ENCODE data around the gene ELMO2. TPM values are rescaled to one million over a fixed set of nuclear protein-coding genes. Genes with fewer than 3 reads are reported as not detected.

ELMO2 gene
- total RNA-seq, 2 donors from 2014 or later, result 92.3 to 100 TPM

DNA sequence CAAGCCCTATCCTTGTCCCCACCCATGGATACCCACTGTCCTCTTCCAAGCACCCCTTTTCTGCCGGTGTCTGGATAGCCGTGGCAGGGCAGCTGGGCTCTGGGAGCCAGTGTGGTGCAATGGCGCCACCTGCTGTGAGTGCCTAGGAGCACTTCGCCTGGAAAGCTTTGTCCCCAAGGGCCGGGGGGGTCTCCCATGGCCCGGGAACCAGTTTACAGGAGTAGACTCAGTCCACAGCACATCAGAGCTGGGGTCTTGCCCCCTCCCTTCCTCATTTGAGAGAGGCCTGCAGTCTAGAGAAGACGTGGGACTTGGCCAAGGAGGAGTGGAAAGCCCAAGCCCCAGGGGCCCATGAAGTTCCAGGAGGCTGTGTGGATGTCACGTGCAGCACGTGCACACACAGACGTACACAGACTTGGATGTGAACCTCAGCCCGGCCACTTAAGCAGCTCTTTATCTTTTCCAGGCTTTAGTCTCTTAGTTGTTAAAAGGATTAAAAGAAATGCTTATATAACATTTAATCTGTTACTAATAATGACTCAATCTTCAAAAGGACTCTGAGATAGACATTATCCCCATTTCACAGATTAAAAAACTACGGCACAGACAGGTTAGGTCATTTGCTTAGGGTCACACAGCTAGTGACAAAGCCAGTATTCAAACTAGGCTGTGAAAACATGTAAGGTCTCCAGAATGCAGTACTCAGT is 57.2 kb downstream of the ELMO2 start:
- Mint-ChIP-seq H3K27ac (no peak overlapping the region), H3K4me3 (no peak overlapping the region), H3K36me3 (no peaks in the 10 kb centered on the region), H3K27me3 (no peaks in the 10 kb centered on the region), H3K9me3 (no peaks in the 10 kb centered on the region), H3K4me1 (ENCODE audit: low read depth in 2 of 2) (peaks cover 18 to 20% of the 10 kb centered on the region in 2 donors)
- peak in 1 of 2 donors; percentile 50 for ATAC-seq
- DNase-seq (ENCODE audit: low spot score), result no peak

DNA sequence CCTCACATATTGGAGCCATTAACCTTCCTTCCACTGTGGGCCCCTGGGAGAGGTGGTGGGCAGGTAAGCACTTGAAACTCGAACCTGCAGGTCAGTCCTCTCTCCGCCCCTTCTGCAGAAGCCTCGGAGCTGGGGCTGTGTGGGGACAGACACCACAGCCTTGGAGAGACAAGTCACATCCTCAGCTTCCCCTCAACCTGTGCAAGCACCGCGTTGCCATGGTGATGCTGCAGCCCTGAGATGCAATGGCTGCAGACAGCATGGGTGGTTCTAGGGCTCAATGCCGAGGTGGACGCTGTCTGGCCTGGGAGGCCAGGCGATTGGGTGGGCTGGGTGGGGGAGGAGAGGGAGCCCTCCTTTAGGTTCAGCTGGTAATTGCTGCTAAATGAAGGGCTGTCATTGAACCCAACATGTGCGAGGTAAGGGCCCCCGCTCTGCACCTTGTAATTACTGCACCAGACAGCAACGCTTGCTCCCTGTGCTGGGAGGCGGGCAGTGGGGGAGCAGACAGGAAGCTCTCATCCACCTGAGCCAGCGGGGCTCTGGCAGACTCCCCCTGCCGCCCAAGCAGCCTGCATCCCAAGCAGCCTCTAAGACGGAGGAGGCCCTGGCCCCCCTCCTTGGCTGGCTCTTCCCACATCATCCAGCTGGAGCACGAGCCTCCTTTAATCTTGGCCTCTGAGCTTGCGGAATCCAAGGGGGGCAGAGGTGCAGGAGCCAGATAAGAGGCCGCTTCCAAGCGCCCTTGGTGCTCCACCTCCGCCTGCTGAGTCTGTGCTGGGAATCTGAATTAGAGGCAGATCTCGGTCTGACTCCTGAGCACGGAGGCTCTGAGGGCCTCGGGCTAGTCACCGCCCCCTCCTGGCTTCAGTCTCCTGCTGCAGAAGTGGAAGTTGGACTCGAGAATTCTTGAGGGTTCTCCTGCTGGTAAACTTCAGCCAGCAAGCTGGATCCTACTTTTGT is 58.3 kb downstream of the ELMO2 start:
- Mint-ChIP-seq H3K9me3 (no peaks in the 10 kb centered on the region), H3K27me3 (peaks cover under 1 to 2% of the 10 kb centered on the region in 2 donors), H3K4me1 (ENCODE audit: low read depth in 2 of 2) (peaks cover 20 to 21% of the 10 kb centered on the region in 2 donors), H3K27ac (no peak overlapping the region), H3K36me3 (no peaks in the 10 kb centered on the region), H3K4me3 (no peak overlapping the region)
- ATAC-seq (no peak), DNase-seq (ENCODE audit: low spot score) (no peak)

DNA sequence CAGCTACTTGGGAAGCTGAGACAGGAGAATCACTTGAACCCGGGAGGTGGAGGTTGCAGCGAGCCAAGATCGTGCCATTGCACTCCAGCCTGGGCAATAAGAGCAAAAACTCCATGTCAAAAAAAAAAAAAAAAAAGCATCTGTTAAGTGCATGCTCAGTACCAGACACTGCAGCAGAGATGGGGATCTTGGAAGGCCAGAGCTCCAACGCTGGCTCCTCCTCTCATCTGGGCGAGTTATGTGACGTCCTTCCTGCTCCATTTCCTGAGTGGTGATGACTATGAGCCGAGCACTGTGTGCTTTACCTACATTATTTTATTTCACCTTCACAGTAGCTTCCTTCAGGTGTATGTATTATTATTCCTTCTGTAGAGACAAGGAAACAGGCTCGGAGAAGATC is 59.6 kb downstream of the ELMO2 start:
- Mint-ChIP-seq H3K9me3 (no peaks in the 10 kb centered on the region), H3K27ac (no peak overlapping the region), H3K4me3 (no peak overlapping the region), H3K4me1 (ENCODE audit: low read depth in 2 of 2) (peaks cover 25 to 26% of the 10 kb centered on the region in 2 donors), H3K36me3 (no peaks in the 10 kb centered on the region), H3K27me3 (peaks cover 4 to 6% of the 10 kb centered on the region in 2 donors)
- DNase-seq (ENCODE audit: low spot score) (no peak), ATAC-seq (no peak)

DNA sequence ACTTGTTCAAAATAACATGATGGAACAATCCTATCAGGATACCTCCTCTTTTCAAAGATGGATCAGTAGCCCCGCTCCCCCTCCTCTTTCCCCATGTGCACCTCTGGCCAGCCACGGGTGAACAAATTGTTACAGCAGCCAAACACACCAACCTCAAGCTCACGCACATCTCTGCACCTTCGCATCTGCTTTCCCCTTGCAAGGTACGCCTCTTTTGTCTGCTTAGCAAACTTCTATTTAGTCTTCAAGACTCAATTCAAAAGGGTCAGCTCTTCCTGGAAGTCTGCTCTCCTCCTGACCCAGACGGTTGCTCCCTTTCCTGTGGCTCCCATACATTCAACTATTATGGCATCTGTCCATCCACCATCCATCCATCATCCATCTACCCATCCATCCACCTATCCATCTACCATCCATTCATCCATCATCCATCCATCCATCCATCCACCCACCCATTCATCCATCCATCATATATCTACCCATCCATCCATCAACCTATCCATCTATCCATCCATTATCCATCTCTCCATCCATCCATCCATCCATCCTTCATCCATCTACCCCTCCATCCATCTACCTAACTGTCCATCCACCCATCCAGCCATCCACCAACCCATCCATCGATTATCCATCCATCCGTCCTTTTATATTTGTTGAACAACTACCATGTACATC is 61.8 kb downstream of the ELMO2 start:
- Mint-ChIP-seq H3K4me3 (no peak overlapping the region), H3K4me1 (ENCODE audit: low read depth in 2 of 2) (peaks cover 12 to 14% of the 10 kb centered on the region in 2 donors)

DNA sequence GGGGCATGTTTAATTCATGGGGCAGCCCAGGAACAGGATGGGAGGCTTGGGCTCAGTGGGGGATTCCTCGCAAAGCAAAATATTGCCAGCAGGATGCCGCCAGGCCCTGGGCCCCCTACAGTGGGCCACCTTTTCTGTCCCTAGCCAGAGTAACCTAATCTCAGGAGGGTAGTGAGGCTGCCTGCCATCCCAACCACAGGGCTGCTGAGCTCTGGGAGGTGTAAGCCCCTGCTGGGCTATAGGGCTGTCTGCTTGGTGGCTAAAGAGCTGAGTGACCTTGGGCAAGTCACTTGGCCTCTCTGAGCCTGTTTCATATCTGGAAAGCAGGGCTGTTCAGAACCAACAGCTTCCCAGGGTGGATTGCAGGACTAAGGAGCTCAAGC is 62.4 kb downstream of the ELMO2 start:
- no peak overlapping the region for H3K4me3 Mint-ChIP-seq

More for the DNA sequence above, 61.8 kb downstream of the ELMO2 start:
- no peak for ATAC-seq
- Mint-ChIP-seq H3K27me3 (peaks cover 4 to 6% of the 10 kb centered on the region in 2 donors), H3K9me3 (no peaks in the 10 kb centered on the region), H3K27ac (no peak overlapping the region), H3K36me3 (no peaks in the 10 kb centered on the region)
- DNase-seq (ENCODE audit: low spot score), result no peak

DNA sequence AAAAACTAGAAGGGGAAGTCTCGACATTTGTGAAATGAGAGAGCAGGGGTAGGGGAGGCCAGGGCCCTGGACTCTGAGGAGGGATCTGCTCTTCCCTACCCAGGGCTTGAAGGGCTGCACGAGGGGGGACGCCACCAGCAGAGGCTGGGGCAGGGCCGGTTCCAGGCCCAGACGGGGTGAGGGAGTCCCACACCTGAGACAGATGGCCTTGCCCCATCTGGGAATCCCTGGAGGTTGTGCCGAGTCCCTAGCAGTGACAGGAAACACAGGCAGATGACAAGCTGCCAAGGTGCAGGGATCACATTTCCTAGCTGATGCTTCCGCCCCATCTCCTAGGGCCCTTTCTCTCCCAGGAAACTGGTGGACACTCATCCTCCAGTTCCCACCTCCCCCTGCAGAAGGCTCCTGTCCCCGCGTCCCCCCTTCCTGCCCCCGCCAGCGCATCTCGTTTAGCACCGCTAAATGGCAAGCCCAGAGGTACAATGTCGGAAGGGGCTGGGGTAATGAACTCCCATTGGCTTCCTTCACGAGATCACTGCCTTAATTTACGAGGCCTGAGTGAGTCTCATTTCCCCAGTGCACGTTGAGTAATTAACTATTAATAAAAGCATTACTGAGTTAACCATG is 63.0 kb downstream of the ELMO2 start:
- ATAC-seq (no peak), DNase-seq (ENCODE audit: low spot score) (no peak)
- peaks cover 4 to 15% of the 10 kb centered on the region in 2 donors for H3K27me3 Mint-ChIP-seq
- H3K4me3 Mint-ChIP-seq, result peak overlapping the region; percentile 60
- H3K27ac Mint-ChIP-seq, result no peak overlapping the region
- peaks cover 12 to 14% of the 10 kb centered on the region in 2 donors for H3K4me1 Mint-ChIP-seq (ENCODE audit: low read depth in 2 of 2)
- H3K36me3 Mint-ChIP-seq, result no peaks in the 10 kb centered on the region
- no peaks in the 10 kb centered on the region for H3K9me3 Mint-ChIP-seq

More for the DNA sequence above, 62.4 kb downstream of the ELMO2 start:
- ATAC-seq, result no peak
- Mint-ChIP-seq H3K36me3 (no peaks in the 10 kb centered on the region), H3K9me3 (no peaks in the 10 kb centered on the region), H3K27me3 (peaks cover 4 to 10% of the 10 kb centered on the region in 2 donors), H3K27ac (no peak overlapping the region), H3K4me1 (ENCODE audit: low read depth in 2 of 2) (peaks cover 12 to 14% of the 10 kb centered on the region in 2 donors)
- DNase-seq (ENCODE audit: low spot score), result no peak

DNA sequence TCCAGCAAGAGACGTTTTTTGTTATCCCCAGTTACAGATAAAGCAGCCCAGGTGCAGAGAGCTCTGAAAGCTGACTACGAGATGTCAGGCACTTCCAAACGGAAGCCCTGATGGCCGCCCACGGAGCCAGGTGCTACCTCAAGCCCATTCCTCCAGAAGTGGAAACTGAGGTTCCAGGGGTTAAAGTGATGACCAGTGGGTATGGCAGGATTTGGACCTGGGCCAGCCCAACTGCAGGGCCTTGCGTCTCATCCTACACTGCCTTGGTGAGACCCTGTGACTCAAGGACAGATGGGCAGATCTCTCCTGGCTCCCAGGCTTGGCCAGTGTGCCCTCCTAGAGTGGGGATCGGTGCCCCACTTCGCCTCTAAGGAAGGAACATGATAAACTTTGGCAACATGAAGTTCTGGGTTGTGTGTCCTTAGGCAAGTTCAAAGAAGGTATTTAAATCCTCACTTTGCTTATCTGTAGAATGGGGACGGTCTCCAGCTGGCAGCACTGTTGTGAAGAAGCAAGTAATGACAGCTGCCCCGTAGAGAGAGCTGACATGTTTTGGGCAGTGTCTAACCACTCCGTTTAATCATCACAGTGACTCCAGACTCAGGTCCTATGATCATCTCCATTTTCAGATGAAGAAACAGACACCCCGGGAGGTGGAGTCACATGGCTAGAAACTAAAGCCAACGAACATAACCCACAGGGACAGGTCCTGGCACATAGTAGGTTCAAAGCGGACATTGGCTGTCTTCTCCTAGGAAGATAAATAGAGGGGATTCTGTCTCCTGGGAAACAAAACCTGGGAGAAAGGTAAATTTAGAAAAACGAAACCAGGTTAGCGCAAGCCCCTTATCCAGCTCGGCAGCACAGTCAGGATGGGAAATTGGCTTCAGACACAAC is 63.7 kb downstream of the ELMO2 start:
- DNase-seq (ENCODE audit: low spot score) (no peak), ATAC-seq (no peak)
- Mint-ChIP-seq H3K9me3 (no peaks in the 10 kb centered on the region), H3K4me3 (peak overlapping the region; percentile 60), H3K27me3 (peaks cover 4 to 15% of the 10 kb centered on the region in 2 donors), H3K36me3 (no peaks in the 10 kb centered on the region), H3K4me1 (ENCODE audit: low read depth in 2 of 2) (peaks cover 12 to 14% of the 10 kb centered on the region in 2 donors), H3K27ac (no peak overlapping the region)

DNA sequence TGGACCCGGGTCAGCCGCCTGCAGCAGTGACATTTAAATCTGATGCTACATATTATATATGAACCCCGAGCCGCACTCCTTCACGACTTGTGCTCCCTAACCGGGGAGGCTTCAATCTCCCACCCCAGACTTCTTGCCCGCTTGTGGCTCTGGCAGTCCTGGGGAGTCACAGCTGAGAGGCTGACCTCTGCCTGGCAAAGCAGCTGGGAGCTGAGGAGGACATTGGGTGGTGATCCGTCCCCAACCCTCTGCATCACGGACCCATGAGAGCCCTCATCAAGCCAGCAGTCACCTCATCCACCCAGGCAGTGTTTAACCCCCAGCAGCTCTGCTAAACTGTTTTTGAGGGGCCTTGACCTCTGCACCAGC is 64.4 kb downstream of the ELMO2 start:
- no peak overlapping the region for H3K4me3 Mint-ChIP-seq
- H3K36me3 Mint-ChIP-seq, result no peaks in the 10 kb centered on the region
- no peaks in the 10 kb centered on the region for H3K9me3 Mint-ChIP-seq
- H3K4me1 Mint-ChIP-seq (ENCODE audit: low read depth in 2 of 2), result peaks cover 12 to 14% of the 10 kb centered on the region in 2 donors
- DNase-seq (ENCODE audit: low spot score), result no peak
- no peak for ATAC-seq
- no peak overlapping the region for H3K27ac Mint-ChIP-seq
- H3K27me3 Mint-ChIP-seq, result peaks cover 4 to 15% of the 10 kb centered on the region in 2 donors

DNA sequence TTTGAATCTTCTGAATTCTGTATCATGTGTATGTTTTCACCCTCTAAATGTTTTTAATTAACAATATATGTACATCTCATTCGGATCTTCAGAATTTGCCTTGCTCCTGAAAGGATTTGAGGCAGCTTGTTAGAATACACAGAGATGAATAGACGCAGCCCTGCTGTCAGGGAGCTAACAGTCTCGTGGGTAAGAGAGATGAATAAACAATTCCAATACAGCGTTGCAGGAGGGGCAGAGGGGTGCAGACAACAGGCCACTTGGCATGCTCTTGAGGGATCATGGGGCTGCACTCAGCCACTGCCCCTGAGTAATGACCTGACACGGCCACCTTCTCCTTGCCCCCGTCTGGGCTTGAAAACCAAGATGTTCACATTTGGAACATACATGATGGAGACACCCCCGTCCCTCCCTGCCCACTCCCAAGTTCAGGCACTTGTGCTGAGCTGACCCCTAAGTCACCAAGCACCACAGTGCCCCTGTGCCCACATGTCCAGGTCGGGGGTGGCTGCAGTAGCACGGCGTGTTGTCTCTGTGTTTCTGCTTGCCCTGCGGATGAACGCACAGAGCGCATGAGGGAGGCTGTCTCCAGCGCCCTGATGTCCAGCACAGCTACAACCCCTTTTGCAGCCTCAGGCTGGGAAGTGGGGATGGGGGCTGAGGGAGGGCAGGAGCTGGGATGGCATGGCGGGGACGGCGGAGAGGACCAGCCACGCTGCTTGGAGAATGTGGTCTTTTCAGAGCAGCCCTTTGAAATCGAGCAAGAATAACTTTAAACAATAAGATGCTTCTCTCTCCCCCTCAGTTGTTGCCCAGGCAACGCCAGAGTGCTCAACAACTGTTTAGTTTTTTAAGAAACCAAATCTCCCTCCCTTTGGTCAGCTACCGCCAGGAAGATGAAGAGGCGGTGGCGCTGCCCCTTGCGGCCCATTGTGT is 65.1 kb downstream of the ELMO2 start:
- Mint-ChIP-seq H3K4me1 (ENCODE audit: low read depth in 2 of 2) (peaks cover 12 to 14% of the 10 kb centered on the region in 2 donors), H3K27ac (no peak overlapping the region), H3K27me3 (peaks cover 4 to 15% of the 10 kb centered on the region in 2 donors), H3K36me3 (no peaks in the 10 kb centered on the region), H3K4me3 (no peak overlapping the region), H3K9me3 (no peaks in the 10 kb centered on the region)
- DNase-seq (ENCODE audit: low spot score) (no peak), ATAC-seq (peak; percentile 15 to 51)

DNA sequence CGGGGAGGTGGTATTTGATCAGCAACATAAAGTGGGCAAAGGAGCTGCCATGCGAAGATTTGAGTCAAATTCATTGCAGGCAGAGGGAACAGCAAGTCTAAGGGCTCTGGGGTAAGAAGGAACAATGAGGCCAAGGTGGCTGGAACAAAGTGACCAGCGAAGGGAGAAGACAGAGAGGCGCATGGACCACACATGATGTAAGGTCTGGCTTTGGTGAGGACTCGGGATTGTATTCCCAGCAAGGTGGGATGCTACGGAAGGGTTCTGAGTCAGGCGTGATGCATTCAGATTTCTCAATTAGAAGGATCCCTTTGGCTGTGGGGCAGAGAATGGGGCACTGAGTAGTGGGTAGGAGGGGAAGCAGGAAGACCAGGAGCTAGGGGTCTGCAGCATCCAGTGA is 67.4 kb downstream of the ELMO2 start:
- no peak for ATAC-seq
- Mint-ChIP-seq H3K27me3 (peaks cover 12 to 24% of the 10 kb centered on the region in 2 donors), H3K4me1 (ENCODE audit: low read depth in 2 of 2) (peaks cover 5 to 7% of the 10 kb centered on the region in 2 donors), H3K9me3 (no peaks in the 10 kb centered on the region), H3K27ac (no peak overlapping the region), H3K4me3 (no peak overlapping the region), H3K36me3 (no peaks in the 10 kb centered on the region)
- DNase-seq (ENCODE audit: low spot score), result no peak

DNA sequence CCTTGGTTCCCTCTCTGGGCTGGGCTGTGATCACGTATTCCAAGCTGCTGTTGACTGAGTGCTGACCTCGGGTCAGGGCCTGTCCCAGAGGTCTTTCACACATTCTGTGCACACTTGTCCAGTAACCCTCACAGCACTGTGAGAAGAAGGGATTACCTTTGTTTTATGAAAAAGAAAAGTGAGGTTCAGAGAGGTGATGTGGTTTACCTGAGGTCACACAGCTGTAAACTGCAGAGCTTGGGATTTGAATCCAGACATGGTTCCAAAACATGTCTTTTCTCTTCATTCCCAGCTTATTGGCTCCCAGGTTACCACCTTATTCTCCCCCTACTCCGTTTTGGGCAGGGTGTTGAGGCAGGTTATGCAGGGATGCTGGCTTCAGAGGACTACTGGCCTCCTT is 69.7 kb downstream of the ELMO2 start:
- Mint-ChIP-seq H3K4me1 (ENCODE audit: low read depth in 2 of 2) (no peaks in the 10 kb centered on the region), H3K36me3 (no peaks in the 10 kb centered on the region), H3K4me3 (no peak overlapping the region), H3K9me3 (no peaks in the 10 kb centered on the region), H3K27me3 (peaks cover 8 to 17% of the 10 kb centered on the region in 2 donors), H3K27ac (no peak overlapping the region)
- no peak for DNase-seq (ENCODE audit: low spot score)
- no peak for ATAC-seq
